HCT116 (cell line): Measurements from ENCODE around the gene USP7. TPM values are rescaled to one million over a fixed set of nuclear protein-coding genes. Genes with fewer than 3 reads are reported as not detected.

ENCODE experiments used
- ATAC-seq: fragments of 200-7000 bp; cut with Tn5 transposase; 2 replicates; pipeline ENCODE4 v1.9.1; 2020; ENCODE audit warnings: mild to moderate bottlenecking, moderate library complexity
- BruUV-seq: library from RNA; stranded (reverse); fragments of 400-500 nt; replicated peaks from 2 replicates; lab custom pipeline; 2021; lab: Mats Ljungman, UMichigan
- CTCF ChIA-PET: fragments of 300-600 bp; sonication (Branson Sonifier 250); formaldehyde crosslinking; loops from one replicate; lab custom pipeline; 2021; ENCODE audit warnings: antibody characterized with exemption; lab: Charles Lee
- POLR2A ChIA-PET: fragments of 300-600, 350-600 bp; sonication (Branson Sonifier 250); formaldehyde crosslinking; loops from one replicate; lab custom pipeline; 2021; ENCODE audit warnings: antibody characterized with exemption; lab: Charles Lee
- RAD21 ChIA-PET, 2 experiments: fragments of 300-600 bp; sonication (Branson Sonifier 250); formaldehyde crosslinking; loops; one replicate each; lab custom pipeline; 2023; ENCODE audit warnings: low total read pairs in 2 of 2; ENCODE audit not compliant: uncharacterized antibody in 2 of 2, unreplicated experiment in 2 of 2, low non-redundant PET in 1 of 2; lab: Charles Lee
- DNase-seq: peaks from one replicate; pipeline ENCODE4 v3.0.0-alpha.2; 2010; ENCODE audit warnings: low read depth, low spot score
- H2AFZ ChIP-seq: fragments of 200-600 bp; shearing (Covaris generic), sonication (generic); 2 replicates; pipeline ENCODE4 v1.6.1; 2017; ENCODE audit warnings: low read depth, mixed run types, mixed read lengths, antibody characterized with exemption, low read length; ENCODE audit not compliant: poor library complexity, severe bottlenecking
- H3K27ac ChIP-seq: 2 replicates; pipeline ENCODE4 v1.5.1; 2012; ENCODE audit warnings: low read depth, low read length
- H3K27me3 ChIP-seq: fragments of 200-600 bp; sonication (generic); 2 replicates; pipeline ENCODE4 v1.6.1; 2016; ENCODE audit warnings: mixed run types, low read length, mixed read lengths; ENCODE audit not compliant: insufficient read depth
- H3K36me3 ChIP-seq, 2 experiments: fragments of 200-500 bp in 1 of 2; fragments of 200-600 bp in 1 of 2; sonication (Bioruptor generic) in 1 of 2; sonication (generic) in 1 of 2; 2 replicates each; pipeline versions ENCODE4 v1.5.1 to v1.6.1; 2014 to 2016; ENCODE audit warnings: low read length in 2 of 2, inconsistent platforms in 1 of 2, mixed read lengths in 1 of 2, mixed run types in 1 of 2; ENCODE audit not compliant: insufficient read depth in 2 of 2, control insufficient read depth in 1 of 2
- H3K4me1 ChIP-seq, 2 experiments: fragments of 200-600 bp in 1 of 2; sonication (generic) in 1 of 2; 2 replicates each; pipeline versions ENCODE4 v1.5.1 to v1.6.1; 2012 to 2017; ENCODE audit warnings: low read length in 2 of 2, inconsistent platforms in 1 of 2, mild to moderate bottlenecking in 1 of 2, mixed read lengths in 1 of 2, mixed run types in 1 of 2, moderate library complexity in 1 of 2; ENCODE audit not compliant: insufficient read depth in 2 of 2, control insufficient read depth in 1 of 2
- H3K4me2 ChIP-seq: fragments of 200-600 bp; sonication (generic); 2 replicates; pipeline ENCODE4 v1.6.1; 2017; ENCODE audit warnings: mixed run types, low read length, mixed read lengths
- H3K4me3 ChIP-seq, 2 experiments: fragments of 200-600 bp in 1 of 2; sonication (generic) in 1 of 2; replicated peaks in 1 of 2; 2 replicates each; pipeline ENCODE4 v1.5.1; 2011 to 2016; ENCODE audit warnings: low read length in 2 of 2, control low read depth in 1 of 2, low read depth in 1 of 2, mild to moderate bottlenecking in 1 of 2, mixed read lengths in 1 of 2, mixed run types in 1 of 2
- H3K79me2 ChIP-seq: fragments of 200-600 bp; sonication (generic); 2 replicates; pipeline ENCODE4 v1.6.1; 2017; ENCODE audit warnings: mild to moderate bottlenecking, mixed run types, low read length, moderate library complexity, mixed read lengths; ENCODE audit not compliant: insufficient read depth
- H3K9ac ChIP-seq: fragments of 200-600 bp; sonication (generic); 2 replicates; pipeline ENCODE4 v1.6.1; 2016; ENCODE audit warnings: low read length, mixed read lengths
- H3K9me2 ChIP-seq: fragments of 200-600 bp; sonication (generic), shearing (Covaris generic); 2 replicates; pipeline ENCODE4 v1.6.1; 2017; ENCODE audit warnings: mixed run types, mild to moderate bottlenecking, moderate library complexity; ENCODE audit not compliant: insufficient read depth
- H3K9me3 ChIP-seq, 2 experiments: fragments of 200-500 bp in 1 of 2; fragments of 200-600 bp in 1 of 2; sonication (Bioruptor generic) in 1 of 2; sonication (generic) in 1 of 2; 2 replicates each; pipeline ENCODE4 v1.6.1; 2014 to 2017; ENCODE audit warnings: low read length in 2 of 2, mixed read lengths in 2 of 2, inconsistent platforms in 1 of 2, low read depth in 1 of 2, mild to moderate bottlenecking in 1 of 2, mixed run types in 1 of 2, moderate library complexity in 1 of 2; ENCODE audit not compliant: control insufficient read depth in 1 of 2, insufficient read depth in 1 of 2
- H4K20me1 ChIP-seq: fragments of 200-600 bp; sonication (generic), shearing (Covaris generic); 2 replicates; pipeline ENCODE4 v1.6.1; 2017; ENCODE audit warnings: mixed run types, mild to moderate bottlenecking, moderate library complexity; ENCODE audit not compliant: insufficient read depth
- ATF3 ChIP-seq: IDR thresholded peaks from 2 replicates; pipeline ENCODE4 v1.6.1; 2012
- CEBPB ChIP-seq: IDR thresholded peaks from 2 replicates; pipeline ENCODE4 v1.6.1; 2012; ENCODE audit warnings: low read depth
- CTCF ChIP-seq, 3 experiments: fragments of 200-600 bp in 1 of 3; sonication (generic) in 1 of 3; IDR thresholded peaks in 2 of 3; conservative IDR thresholded peaks in 1 of 3; 2 replicates each; pipeline ENCODE4 v1.5.1; 2012 to 2017; ENCODE audit warnings: low read depth in 2 of 3, low read length in 2 of 3, antibody characterized with exemption in 1 of 3, borderline replicate concordance in 1 of 3, control low read depth in 1 of 3, mild to moderate bottlenecking in 1 of 3, mixed read lengths in 1 of 3, mixed run types in 1 of 3, moderate library complexity in 1 of 3; ENCODE audit not compliant: insufficient read depth in 1 of 3
- EZH2phosphoT487 ChIP-seq: fragments of 200-600 bp; IDR thresholded peaks from 2 replicates; pipeline ENCODE4 v1.6.1; 2018; ENCODE audit warnings: antibody characterized with exemption, borderline replicate concordance
- POLR2A ChIP-seq: IDR thresholded peaks from 2 replicates; pipeline ENCODE4 v1.7.0; 2011; ENCODE audit warnings: borderline replicate concordance; ENCODE audit not compliant: insufficient read depth, insufficient read length; ENCODE audit errors: extremely low read depth
- POLR2AphosphoS5 ChIP-seq: IDR thresholded peaks from 2 replicates; pipeline ENCODE4 v1.6.1; 2011; ENCODE audit warnings: mild to moderate bottlenecking, low read depth, low read length, moderate library complexity
- RAD21 ChIP-seq: IDR thresholded peaks from 2 replicates; pipeline ENCODE4 v1.6.1; 2012; ENCODE audit warnings: low read depth, mild to moderate bottlenecking
- REST ChIP-seq: IDR thresholded peaks from 2 replicates; pipeline ENCODE4 v1.6.1; 2012; ENCODE audit warnings: low read depth
- SP1 ChIP-seq: IDR thresholded peaks from 2 replicates; pipeline ENCODE4 v1.6.1; 2012; ENCODE audit warnings: low read depth
- TCF7L2 ChIP-seq: IDR thresholded peaks from 2 replicates; pipeline ENCODE4 v1.7.0; 2011; ENCODE audit warnings: borderline replicate concordance, inconsistent platforms; ENCODE audit not compliant: insufficient read depth, insufficient read length; ENCODE audit errors: extremely low read depth
- YY1 ChIP-seq: IDR thresholded peaks from 2 replicates; pipeline ENCODE4 v1.6.1; 2011; ENCODE audit warnings: low read length, low read depth, moderate library complexity, mild to moderate bottlenecking; ENCODE audit not compliant: insufficient replicate concordance; ENCODE audit errors: extremely low read depth
- intact Hi-C: fragments of 100-400 bp; cut with micrococcal nuclease; formaldehyde crosslinking; loops from 2 replicates; pipeline ENCODE4 v1.10.0; 2022
- total RNA-seq: library from RNA; stranded (reverse); gene quantifications from one replicate; pipeline ENCODE4 v1.2.1, GENCODE V29; 2021; ENCODE audit not compliant: unreplicated experiment

Gene USP7
- total RNA-seq, 1 experiment from 2014 or later = 154 TPM

- no peak for DNase-seq
- H3K4me2 ChIP-seq = peak overlapping the region; percentile 26; the same call in 1 of the 2 replicates
- peaks cover 65% of the 10 kb centered on the region; the same call in 1 of the 2 replicates for H4K20me1 ChIP-seq
- no TSS peak for BruUV-seq
- no peak overlapping the region for H3K27ac ChIP-seq
- ChIA-PET POLR2A (no interaction called here), CTCF (no interaction called here), RAD21 (no interaction called here)
- no peak overlapping the region for H3K4me3 ChIP-seq
- no peak for ATAC-seq
- H3K79me2 ChIP-seq = peaks cover 91% of the 10 kb centered on the region
- H3K9ac ChIP-seq = no peak overlapping the region
- no peaks in the 10 kb centered on the region for H3K27me3 ChIP-seq
- intact Hi-C loops = no loop called here
- peaks cover 27 to 61% of the 10 kb centered on the region in 2 experiments; a peak in 3 of 4 replicates for H3K4me1 ChIP-seq
- no peak for TF ChIP-seq RAD21
- TF ChIP-seq POLR2AphosphoS5 = 0 out of 2 replicates have a peak, but pooled peaks have one; percentile 16
- no peak for TF ChIP-seq YY1
- no peak for TF ChIP-seq SP1
- TF ChIP-seq POLR2A = no peak
- TF ChIP-seq EZH2phosphoT487 = no peak
- H2AFZ ChIP-seq = no peak overlapping the region
- H3K9me3 ChIP-seq = no peaks in the 10 kb centered on the region
- H3K36me3 ChIP-seq = no peaks in the 10 kb centered on the region
- H3K9me2 ChIP-seq = no peaks in the 10 kb centered on the region
Observed at GRCh38 chr16:8958344-8959167, 5.2 kb downstream of the USP7 start.

GRCh38 chr16:8957509-8958157 lies 6.1 kb downstream of the USP7 start:
- intact Hi-C loops = no loop called here
- Histone ChIP-seq H3K4me3 (no peak overlapping the region), H3K4me2 (no peak overlapping the region), H3K36me3 (no peaks in the 10 kb centered on the region), H3K27me3 (no peaks in the 10 kb centered on the region), H3K4me1 (peaks cover 27 to 61% of the 10 kb centered on the region in 2 experiments; a peak in 3 of 4 replicates), H3K9me2 (no peaks in the 10 kb centered on the region), H3K9ac (no peak overlapping the region), H2AFZ (no peak overlapping the region), H3K79me2 (peaks cover 95% of the 10 kb centered on the region), H3K9me3 (no peaks in the 10 kb centered on the region), H3K27ac (no peak overlapping the region), H4K20me1 (peaks cover 68% of the 10 kb centered on the region; the same call in 1 of the 2 replicates)
- ChIA-PET RAD21 (no interaction called here), POLR2A (no interaction called here), CTCF (no interaction called here)
- DNase-seq (no peak), ATAC-seq (no peak)
- no TSS peak for BruUV-seq
- TF ChIP-seq RAD21 (no peak), SP1 (no peak), TCF7L2 (no peak), ATF3 (no peak), CTCF (IDR thresholded peaks at IDR 0.05 in 2 of 3, conservative IDR thresholded peaks at IDR 0.05 in 1 of 3; ENCODE audit: borderline replicate concordance in 1 of 3, insufficient read depth in 1 of 3, low read depth in 2 of 3, low read length in 2 of 3) (no peak), CEBPB (no peak), REST (no peak), EZH2phosphoT487 (no peak)
